B cell (primary cell): Measurements from ENCODE around the gene CAPN11.

Experiments used
- EZH2 ChIP-seq: IDR thresholded peaks from 2 replicates; pipeline ENCODE4 v1.6.1; 2012; ENCODE audit warnings: borderline replicate concordance, low read depth, mild to moderate bottlenecking, moderate library complexity, low read length; ENCODE audit not compliant: insufficient read depth, poor library complexity, severe bottlenecking
- TF ChIP-seq, protein P1 (sequence below): fragments of 200-600 bp; IDR thresholded peaks from one replicate; pipeline ENCODE4 v1.8.0; 2022; ENCODE audit warnings: antibody characterized with exemption, mild to moderate bottlenecking

DNA sequence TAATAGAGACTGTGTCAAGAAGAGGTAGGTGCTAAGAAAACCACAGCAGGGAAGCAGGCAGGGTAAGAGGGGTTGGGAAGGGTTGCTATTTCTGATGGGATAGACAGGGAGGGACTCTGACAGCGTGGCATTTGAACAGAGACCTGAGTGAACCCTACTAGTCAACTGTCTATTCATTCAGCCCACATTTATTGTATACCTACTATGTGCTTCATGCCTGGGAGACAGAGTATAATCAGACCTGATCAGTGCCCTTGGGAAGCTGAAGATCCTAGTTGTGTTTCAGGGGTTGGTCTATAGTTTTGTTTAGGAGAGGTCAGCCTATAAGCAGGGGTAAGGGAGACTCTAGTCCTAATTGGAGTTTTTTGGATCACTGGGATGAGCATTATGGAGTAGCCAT lies 14.9 kb upstream of the CAPN11 start:
- TF ChIP-seq, protein P1, sequence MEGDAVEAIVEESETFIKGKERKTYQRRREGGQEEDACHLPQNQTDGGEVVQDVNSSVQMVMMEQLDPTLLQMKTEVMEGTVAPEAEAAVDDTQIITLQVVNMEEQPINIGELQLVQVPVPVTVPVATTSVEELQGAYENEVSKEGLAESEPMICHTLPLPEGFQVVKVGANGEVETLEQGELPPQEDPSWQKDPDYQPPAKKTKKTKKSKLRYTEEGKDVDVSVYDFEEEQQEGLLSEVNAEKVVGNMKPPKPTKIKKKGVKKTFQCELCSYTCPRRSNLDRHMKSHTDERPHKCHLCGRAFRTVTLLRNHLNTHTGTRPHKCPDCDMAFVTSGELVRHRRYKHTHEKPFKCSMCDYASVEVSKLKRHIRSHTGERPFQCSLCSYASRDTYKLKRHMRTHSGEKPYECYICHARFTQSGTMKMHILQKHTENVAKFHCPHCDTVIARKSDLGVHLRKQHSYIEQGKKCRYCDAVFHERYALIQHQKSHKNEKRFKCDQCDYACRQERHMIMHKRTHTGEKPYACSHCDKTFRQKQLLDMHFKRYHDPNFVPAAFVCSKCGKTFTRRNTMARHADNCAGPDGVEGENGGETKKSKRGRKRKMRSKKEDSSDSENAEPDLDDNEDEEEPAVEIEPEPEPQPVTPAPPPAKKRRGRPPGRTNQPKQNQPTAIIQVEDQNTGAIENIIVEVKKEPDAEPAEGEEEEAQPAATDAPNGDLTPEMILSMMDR, result no peak
- TF ChIP-seq EZH2, result no peak
